Mucosa of stomach (tissue), 1 donor: Measurements from ENCODE around the gene AMIGO2.

Source experiments
- H3K27me3 ChIP-seq: one replicate; pipeline ENCODE4 v1.7.0; 2013; ENCODE audit warnings: mild to moderate bottlenecking, low read length; ENCODE audit not compliant: control insufficient read depth, insufficient read depth
- H3K36me3 ChIP-seq: one replicate; pipeline ENCODE4 v1.7.0; 2013; ENCODE audit warnings: low read length; ENCODE audit not compliant: control insufficient read depth, insufficient read depth
- H3K4me1 ChIP-seq: one replicate; pipeline ENCODE4 v1.7.0; 2013; ENCODE audit warnings: mild to moderate bottlenecking, low read length; ENCODE audit not compliant: control insufficient read depth, insufficient read depth
- H3K4me3 ChIP-seq: one replicate; pipeline ENCODE4 v1.7.0; 2013; ENCODE audit warnings: low read length
- H3K9ac ChIP-seq: one replicate; pipeline ENCODE4 v1.7.0; 2013; ENCODE audit warnings: mild to moderate bottlenecking, low read length, moderate library complexity
- H3K9me3 ChIP-seq: one replicate; pipeline ENCODE4 v1.7.0; 2013; ENCODE audit warnings: mild to moderate bottlenecking, low read length, moderate library complexity; ENCODE audit not compliant: control insufficient read depth
- donor health status: Pancreatic carcinoma.

The AMIGO2 gene

DNA sequence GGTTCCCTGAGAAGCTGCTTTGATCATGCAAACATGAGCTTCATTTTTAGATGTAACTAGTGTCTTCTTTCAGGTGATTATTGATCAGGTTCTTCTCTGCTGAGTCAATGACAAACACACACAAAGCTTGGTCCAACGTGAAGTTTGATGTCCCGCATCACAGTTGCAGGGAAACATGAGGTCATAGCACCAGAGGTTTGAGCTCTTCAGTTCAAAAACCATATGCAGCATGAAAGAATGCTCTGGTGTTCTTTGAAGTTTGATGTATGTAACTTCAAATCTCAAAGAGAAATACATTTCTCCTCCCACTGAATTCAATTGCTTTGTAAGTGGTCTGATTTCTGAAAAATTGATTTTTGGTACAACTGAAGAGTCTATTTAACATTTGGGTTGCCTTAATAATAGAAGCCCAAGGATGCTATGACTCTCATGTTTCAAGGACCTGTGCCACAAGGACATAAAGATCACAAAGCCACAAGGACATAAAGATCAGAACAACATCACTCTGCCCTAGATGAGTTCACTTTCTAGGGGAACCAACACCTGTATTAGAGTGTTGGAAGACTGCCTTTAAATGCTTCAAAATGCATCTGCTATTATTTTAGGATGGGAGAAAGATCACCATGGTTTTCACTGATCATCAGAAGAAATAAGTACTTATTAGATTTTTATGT lies 31.1 kb upstream of the AMIGO2 start:
- Histone ChIP-seq H3K27me3 (no peaks in the 10 kb centered on the region), H3K4me3 (no peak overlapping the region), H3K36me3 (no peaks in the 10 kb centered on the region), H3K4me1 (no peaks in the 10 kb centered on the region), H3K9me3 (no peaks in the 10 kb centered on the region), H3K9ac (no peak overlapping the region)

DNA sequence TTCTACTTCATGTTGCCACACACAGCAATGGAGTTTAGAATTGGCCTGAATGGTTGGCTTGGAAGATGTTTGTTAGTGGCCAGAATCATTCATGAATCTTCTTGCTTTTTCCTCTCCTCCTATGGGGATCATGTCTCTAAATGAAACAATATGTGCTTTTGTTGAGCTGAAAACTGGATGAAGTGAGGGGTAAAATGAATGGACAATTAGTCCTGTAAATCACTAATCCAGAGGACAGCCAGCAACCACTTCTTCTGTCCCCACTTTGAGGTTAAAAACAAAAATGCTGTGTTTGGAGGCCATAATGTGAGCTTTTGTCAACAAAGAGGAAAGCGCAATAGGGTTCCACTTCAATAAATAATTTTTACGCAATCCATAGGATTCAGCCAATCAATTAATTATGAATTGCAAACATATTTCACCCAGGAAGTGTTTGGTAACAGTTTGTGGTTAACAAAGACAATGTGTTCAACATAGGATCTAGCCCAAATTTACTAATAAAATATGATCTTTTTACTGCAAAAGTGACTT lies 30.3 kb upstream of the AMIGO2 start:
- no peaks in the 10 kb centered on the region for H3K27me3 ChIP-seq
- H3K4me1 ChIP-seq: no peaks in the 10 kb centered on the region
- H3K4me3 ChIP-seq: no peak overlapping the region
- H3K9ac ChIP-seq: no peak overlapping the region
- H3K36me3 ChIP-seq: no peaks in the 10 kb centered on the region
- H3K9me3 ChIP-seq: no peaks in the 10 kb centered on the region

DNA sequence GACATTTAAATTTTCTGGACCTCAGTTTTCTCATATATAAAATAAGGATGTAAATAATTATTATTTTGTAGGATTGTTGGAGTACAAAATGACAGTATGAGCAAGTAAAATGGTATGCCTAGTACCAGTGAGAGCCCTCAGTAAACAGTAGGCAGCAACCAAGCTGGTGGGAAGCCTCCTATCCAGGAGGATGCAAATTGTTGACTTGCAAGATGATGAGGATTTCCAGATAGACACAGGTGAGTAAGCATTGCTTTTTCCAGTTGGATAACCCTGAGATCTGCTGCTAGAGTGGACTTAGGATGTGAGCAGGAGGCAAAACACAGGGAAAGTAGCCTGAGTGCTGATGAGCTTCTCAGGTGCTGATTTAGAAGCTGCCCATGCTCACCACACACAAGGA lies 28.2 kb upstream of the AMIGO2 start:
- Histone ChIP-seq H3K4me3 (no peak overlapping the region), H3K9me3 (no peaks in the 10 kb centered on the region), H3K36me3 (no peaks in the 10 kb centered on the region), H3K9ac (no peak overlapping the region), H3K4me1 (no peaks in the 10 kb centered on the region), H3K27me3 (no peaks in the 10 kb centered on the region)

DNA sequence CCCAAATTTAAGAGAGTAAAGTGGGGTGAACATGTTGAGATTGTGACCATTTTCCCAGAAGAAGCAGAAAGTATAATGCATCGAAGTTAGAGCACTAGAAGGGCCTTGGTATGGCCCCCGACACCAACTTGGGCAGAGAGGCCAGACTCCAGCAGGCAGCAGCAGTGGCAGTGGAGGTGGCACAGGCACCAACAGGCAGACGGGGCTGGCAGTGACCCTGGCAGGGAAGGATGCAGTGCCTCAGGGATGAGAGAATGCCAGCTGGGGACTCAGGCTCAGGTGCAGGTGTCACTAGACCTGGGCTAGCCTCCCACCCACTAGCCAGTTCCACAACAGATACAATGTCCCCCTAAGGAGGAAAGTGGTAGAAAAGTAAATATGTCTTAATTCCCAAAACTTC lies 27.7 kb upstream of the AMIGO2 start:
- H3K27me3 ChIP-seq: no peaks in the 10 kb centered on the region
- H3K4me3 ChIP-seq: no peak overlapping the region
- no peak overlapping the region for H3K9ac ChIP-seq
- H3K36me3 ChIP-seq: no peaks in the 10 kb centered on the region
- no peaks in the 10 kb centered on the region for H3K4me1 ChIP-seq
- H3K9me3 ChIP-seq: no peaks in the 10 kb centered on the region

DNA sequence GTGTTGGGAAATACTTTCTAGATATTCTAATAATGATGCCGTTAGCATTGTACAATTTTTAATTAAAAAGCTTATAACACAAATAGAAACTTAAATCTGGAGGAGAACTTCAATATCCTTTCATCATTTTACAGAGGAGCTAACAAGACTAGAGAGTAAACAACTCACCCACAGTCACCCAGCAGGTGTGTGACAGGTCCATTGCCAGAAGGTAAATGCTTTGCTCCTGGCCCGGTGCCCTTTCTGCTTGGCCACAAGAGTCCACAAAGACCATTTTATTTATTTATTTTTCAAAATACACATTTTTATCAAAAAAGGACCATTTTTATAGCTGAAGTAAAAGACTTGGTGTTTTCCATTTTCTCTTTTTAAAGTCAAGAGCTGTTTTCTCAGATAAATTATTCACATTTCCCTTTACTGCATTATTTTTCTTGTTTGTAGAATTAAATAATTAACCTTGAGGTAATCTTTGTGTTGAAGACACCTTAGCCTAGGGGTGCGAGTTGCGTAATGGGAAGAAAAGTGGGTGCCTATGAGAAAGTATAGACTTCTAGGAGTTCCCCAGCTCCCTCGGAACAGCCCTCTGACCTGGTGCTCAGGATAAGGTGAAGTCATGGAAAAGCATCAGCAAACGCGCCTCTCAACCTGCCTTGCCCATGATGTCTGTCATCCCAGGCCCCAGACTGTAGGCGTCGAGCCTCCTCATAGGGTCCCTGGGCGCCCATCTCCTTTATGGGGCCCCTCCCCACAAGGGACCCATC lies 26.3 kb upstream of the AMIGO2 start:
- Histone ChIP-seq H3K9ac (no peak overlapping the region), H3K27me3 (no peaks in the 10 kb centered on the region), H3K4me3 (no peak overlapping the region), H3K4me1 (no peaks in the 10 kb centered on the region), H3K36me3 (no peaks in the 10 kb centered on the region), H3K9me3 (no peaks in the 10 kb centered on the region)

DNA sequence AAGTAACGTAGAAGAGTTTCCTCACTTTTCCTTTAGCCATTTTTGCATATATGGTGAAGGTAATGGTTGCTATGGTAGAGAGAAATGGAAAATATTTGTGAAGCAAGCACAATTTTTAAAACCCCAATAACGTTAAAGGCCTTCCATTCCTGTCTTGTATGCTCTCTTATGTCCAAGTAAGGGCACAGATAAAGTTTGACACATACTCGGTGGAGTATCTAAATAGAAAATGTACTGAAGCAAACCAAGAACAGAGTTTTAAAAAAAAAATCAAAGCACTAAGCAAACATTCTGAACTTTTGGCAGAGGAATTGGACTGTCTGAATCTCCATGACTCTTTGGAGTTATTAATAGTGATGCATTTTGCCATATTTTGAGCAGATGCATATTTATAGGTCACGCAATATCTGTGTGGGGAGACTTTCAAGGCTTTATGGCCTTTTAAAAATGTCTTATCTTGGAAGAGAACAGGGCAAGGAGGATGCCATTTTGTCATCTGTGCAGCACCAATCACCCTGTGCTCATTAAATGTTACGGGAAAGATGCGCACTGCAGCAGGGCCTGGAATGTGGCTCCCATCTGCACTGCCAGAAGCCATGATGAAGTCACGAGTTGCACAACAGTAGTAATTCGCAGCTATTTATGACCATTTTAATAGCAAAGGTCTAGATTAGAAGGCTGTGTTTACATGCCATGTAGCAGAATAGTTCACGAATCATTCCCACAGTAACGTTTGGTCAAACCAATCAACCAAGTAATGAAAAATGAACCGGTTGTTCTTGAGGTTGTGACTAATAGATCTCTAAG lies 23.3 kb upstream of the AMIGO2 start:
- no peak overlapping the region for H3K4me3 ChIP-seq
- no peak overlapping the region for H3K9ac ChIP-seq
- no peaks in the 10 kb centered on the region for H3K9me3 ChIP-seq
- H3K4me1 ChIP-seq: no peaks in the 10 kb centered on the region
- no peaks in the 10 kb centered on the region for H3K36me3 ChIP-seq
- H3K27me3 ChIP-seq: no peaks in the 10 kb centered on the region

DNA sequence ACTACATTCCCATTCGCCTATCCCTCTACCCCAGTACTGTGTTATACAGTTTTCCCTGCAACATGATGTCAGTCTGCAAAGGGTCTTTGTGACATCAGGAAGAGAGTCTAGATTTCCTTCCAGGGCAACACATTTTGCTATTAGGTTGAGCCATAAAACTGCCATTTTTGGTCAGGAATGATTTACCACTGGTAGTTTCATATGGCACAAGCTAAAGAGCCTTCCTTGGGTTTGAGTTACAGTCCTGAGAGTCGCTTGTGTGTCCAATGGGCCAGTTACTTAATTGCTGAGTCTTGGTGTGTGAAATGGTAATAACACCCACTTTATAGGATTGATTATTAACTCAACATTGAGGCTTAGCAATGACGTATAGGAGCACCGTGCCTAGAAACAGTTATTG lies 22.6 kb upstream of the AMIGO2 start:
- Histone ChIP-seq H3K27me3 (no peaks in the 10 kb centered on the region), H3K4me1 (peaks cover 3% of the 10 kb centered on the region), H3K4me3 (no peak overlapping the region), H3K9ac (no peak overlapping the region), H3K36me3 (no peaks in the 10 kb centered on the region), H3K9me3 (no peaks in the 10 kb centered on the region)

DNA sequence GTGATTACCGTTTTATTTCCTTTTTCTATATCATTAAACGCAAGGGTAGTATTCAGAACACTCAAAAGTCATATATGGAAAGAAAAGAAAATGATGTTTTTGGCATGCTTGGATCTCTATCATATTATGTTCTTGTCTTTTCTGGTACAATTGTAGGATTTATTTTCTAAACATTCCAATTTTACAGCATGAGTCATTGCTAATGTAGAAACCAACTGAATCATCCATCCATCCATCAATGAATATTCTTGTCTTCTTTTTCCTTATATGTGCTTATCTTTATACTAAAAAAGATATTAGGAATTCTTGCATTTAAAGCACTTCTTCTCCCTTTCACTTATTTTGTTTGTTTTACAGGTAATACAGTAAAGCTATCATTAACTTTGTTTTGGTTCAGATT lies 20.4 kb upstream of the AMIGO2 start:
- Histone ChIP-seq H3K4me1 (peaks cover 8% of the 10 kb centered on the region), H3K9ac (no peak overlapping the region), H3K4me3 (no peak overlapping the region), H3K27me3 (no peaks in the 10 kb centered on the region), H3K9me3 (no peaks in the 10 kb centered on the region), H3K36me3 (no peaks in the 10 kb centered on the region)

DNA sequence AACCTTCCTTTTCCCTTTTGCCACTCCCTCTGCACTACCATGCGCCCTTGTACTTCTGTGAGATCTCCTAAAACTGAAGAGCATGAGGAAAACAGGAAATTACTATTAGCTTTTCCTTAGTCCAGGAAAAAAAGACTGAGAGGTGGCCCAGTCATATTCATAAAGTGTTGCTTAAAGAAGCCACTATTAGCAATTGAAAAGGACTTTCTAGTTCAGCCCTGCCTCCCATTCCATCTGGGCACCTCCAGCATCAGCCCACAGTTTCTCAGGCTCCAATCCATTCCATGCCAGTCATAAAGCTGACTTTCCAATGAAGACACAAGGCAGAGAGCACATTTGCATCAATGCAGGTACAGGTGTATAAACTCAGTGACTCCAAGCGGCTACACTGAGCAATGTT lies 19.9 kb upstream of the AMIGO2 start:
- Histone ChIP-seq H3K27me3 (no peaks in the 10 kb centered on the region), H3K36me3 (no peaks in the 10 kb centered on the region), H3K4me1 (peaks cover 8% of the 10 kb centered on the region), H3K9ac (no peak overlapping the region), H3K9me3 (no peaks in the 10 kb centered on the region), H3K4me3 (no peak overlapping the region)

DNA sequence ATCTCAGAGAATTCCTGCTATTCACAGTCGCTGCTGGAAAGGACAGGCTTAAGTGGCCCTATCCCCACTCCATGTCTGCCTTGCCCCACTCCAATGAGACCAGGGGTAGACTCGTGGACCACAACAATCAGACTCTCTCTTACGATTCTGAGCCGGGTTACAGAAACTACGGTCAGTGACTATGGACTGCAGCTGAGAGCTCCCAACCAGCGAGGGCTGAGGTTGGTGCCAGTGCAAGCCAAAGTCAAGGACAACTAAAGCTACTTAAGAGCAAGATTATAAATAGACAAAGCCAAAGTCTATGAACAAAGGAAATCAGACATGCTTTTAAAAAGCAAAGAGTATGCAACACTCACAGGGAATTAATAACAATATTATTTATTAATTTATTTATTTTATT lies 18.3 kb upstream of the AMIGO2 start:
- Histone ChIP-seq H3K4me3 (no peak overlapping the region), H3K27me3 (no peaks in the 10 kb centered on the region), H3K9me3 (no peaks in the 10 kb centered on the region), H3K36me3 (no peaks in the 10 kb centered on the region), H3K9ac (no peak overlapping the region), H3K4me1 (peaks cover 8% of the 10 kb centered on the region)

DNA sequence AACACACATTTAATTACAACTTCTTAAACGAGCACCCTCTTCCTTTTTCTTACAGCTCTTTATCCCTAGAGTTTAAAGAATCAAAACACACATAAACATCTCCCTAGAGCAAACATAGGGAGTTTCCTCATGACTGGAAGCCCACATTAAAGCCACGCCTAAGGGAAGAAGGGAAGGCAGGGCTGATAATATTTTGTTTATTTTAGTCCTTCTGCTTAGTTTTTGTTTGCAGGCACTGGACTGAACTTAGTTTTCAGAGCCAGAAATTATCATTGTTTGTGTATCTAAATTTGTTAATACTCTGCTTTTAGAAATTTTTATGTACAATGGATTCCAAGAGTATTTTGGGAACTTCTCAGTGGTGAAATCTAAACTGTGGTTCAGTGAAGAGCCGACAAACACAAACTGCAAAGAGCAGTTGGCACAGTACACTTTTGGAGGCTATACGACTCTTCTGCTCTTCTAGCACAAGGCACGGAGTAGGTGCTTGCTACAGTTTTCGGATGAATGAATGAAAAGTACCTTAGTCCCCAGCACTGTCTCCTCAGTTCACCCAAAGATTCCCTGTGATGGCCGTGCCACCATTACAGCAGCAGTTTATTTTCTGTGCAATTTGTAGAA lies 17.6 kb upstream of the AMIGO2 start:
- Histone ChIP-seq H3K4me1 (peaks cover 8% of the 10 kb centered on the region), H3K9me3 (no peaks in the 10 kb centered on the region), H3K9ac (no peak overlapping the region), H3K4me3 (no peak overlapping the region), H3K27me3 (no peaks in the 10 kb centered on the region), H3K36me3 (no peaks in the 10 kb centered on the region)
